Astrocyte of the spinal cord (primary cell): ENCODE measurements around the gene AP3S2.

Experiments used
- DNase-seq: peaks from one replicate; pipeline ENCODE4 v3.0.0; 2011; ENCODE audit warnings: low read depth, low spot score
- H3K4me3 ChIP-seq: 2 replicates; pipeline ENCODE4 v1.5.1; 2011; ENCODE audit warnings: low read depth, mild to moderate bottlenecking, low read length, moderate library complexity
- in situ Hi-C: cut with HindIII; loops from 2 replicates; pipeline ENCODE4 v1.10.0; 2017; ENCODE audit warnings: low sequenced_read_pairs
- TF ChIP-seq, protein P1 (sequence below): IDR thresholded peaks from 2 replicates; pipeline ENCODE4 v1.5.1; 2012; ENCODE audit warnings: low read depth, mild to moderate bottlenecking, low read length, inconsistent platforms

The AP3S2 gene

DNA sequence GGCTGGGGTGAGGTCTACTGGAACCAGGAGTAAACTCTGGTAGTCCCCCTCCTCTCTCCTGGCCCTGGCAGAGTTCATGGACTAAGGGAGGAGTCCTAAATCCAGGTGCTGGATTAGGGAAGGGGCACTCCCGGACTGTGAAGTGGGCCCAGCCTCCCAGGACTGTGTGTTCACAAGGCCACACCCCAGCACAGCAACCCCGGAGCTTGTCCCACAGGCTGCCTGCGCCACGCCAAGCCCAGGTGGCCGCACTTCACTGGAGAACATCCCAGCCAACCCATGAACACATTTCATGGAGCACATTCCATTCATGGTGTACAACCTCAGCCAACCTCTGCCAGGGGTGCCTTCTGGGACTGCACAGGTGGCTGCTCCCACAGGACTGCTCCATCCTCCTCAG lies 10.7 kb upstream of the AP3S2 start:
- TF ChIP-seq, protein P1, sequence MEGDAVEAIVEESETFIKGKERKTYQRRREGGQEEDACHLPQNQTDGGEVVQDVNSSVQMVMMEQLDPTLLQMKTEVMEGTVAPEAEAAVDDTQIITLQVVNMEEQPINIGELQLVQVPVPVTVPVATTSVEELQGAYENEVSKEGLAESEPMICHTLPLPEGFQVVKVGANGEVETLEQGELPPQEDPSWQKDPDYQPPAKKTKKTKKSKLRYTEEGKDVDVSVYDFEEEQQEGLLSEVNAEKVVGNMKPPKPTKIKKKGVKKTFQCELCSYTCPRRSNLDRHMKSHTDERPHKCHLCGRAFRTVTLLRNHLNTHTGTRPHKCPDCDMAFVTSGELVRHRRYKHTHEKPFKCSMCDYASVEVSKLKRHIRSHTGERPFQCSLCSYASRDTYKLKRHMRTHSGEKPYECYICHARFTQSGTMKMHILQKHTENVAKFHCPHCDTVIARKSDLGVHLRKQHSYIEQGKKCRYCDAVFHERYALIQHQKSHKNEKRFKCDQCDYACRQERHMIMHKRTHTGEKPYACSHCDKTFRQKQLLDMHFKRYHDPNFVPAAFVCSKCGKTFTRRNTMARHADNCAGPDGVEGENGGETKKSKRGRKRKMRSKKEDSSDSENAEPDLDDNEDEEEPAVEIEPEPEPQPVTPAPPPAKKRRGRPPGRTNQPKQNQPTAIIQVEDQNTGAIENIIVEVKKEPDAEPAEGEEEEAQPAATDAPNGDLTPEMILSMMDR = no peak
- in situ Hi-C loops = no loop called here
- no peak for DNase-seq
- no peak overlapping the region for H3K4me3 ChIP-seq

DNA sequence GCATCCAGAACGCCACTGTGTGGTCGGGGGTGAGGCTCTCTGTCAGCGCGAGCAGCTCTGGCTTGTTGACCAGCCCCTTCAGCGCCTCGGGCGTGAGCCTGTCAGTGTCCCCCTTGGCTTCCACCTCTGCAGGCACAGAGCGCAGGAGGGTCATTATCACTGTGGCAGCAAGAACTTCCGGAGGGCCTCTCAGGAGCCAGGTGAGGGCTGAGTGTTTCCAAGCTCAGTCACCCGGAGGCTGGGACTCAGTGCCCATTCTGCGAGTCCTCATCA lies 10.0 kb upstream of the AP3S2 start:
- in situ Hi-C loops = no loop called here

DNA sequence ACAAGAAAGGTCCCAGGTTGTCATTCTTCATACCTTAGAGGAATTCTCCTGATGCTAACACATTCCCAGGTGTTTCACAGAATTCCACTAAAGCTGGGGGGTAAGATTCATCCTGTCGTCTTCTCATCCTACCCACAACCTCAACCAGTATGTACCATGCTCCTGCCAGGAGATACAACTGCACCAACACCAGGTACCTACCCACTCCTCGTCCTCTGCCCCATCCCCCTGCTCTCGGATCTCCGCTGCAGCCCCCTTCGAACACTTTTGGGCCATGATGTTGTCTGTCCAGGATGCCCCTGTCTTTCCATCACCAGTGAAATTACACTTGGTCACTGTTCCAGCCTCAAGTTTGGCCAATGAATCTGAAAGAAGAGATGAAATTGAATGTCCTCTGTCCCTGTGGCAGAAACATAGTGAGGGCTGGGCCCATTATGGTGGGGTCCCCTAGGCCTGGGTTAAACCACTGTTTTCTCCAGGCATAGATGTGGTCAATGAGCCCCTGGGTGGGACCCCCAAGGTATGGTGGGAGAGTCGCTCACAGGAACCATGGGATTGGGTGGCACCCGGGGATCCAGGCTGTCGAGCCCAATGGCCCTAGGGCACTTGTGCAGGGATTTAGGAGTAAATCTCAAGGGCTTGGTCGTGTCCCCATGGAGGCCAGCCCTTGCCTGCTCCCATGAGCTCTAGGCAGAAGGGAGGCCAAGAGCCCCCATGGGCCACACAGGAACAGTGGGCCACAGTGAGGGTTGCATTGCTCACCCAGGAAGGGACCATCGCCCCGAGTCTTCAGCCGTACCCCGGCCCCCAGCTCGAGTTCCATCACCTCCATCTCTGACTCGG lies 9.4 kb upstream of the AP3S2 start:
- H3K4me3 ChIP-seq = no peak overlapping the region
- in situ Hi-C loops = no loop called here
- DNase-seq = no peak
- TF ChIP-seq, protein P1 = no peak

More for the DNA sequence above, 10.0 kb upstream of the AP3S2 start:
- H3K4me3 ChIP-seq = no peak overlapping the region
- TF ChIP-seq, protein P1 = no peak
- DNase-seq = no peak

- DNase-seq = no peak
- TF ChIP-seq, protein P1 = no peak
- no peak overlapping the region for H3K4me3 ChIP-seq
- in situ Hi-C loops = no loop called here
Measured at GRCh38 chr15:89900849-89901248, 7.1 kb upstream of the AP3S2 start.

GRCh38 chr15:89899951-89900567 lies 6.3 kb upstream of the AP3S2 start:
- H3K4me3 ChIP-seq = no peak overlapping the region
- TF ChIP-seq, protein P1 = no peak
- in situ Hi-C loops = no loop called here
- DNase-seq = no peak

DNA sequence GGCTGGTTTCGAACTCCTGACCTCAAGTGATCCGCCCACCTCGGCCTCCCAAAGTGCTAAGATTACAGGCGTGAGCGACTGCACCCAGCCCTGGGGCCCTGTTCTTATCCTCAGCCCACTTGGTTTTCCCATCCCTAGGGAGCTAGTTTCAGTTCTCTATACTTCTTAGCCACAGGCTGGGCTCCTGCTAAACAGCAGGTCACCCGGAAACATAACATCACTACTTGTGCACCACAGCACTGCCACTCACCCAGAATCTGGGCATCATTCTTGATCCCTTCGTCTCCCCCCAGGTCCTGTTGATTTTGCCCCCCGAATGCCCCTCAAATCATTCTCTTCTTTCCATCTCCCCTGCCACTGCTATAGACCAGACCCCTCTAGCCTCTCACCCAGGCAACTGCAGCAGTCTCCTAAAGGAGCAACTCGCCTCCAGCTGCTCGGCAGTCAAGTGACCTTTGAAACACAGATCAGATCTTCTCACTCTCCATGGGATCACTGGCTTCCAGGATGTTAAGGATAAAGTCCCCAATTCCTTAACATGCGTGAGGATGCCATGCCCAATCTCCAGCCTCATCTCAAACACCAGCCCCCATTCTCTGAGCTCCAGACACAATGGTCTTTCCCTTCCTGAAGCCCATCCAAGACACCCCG lies 5.6 kb upstream of the AP3S2 start:
- H3K4me3 ChIP-seq = no peak overlapping the region
- in situ Hi-C loops = no loop called here
- TF ChIP-seq, protein P1 = no peak
- no peak for DNase-seq
